ENCODE measurements around the gene TBC1D17. TPM values are rescaled to one million over a fixed set of nuclear protein-coding genes. Genes with fewer than 3 reads are reported as not detected.

The TBC1D17 gene
- polyA plus RNA-seq, 3 donors = 3.1 to 48.2 (median 4.5) TPM

- intact Hi-C loops (cut with micrococcal nuclease) = loop anchor here in 1 of 2 donors (5.0 kb wide), 1 partner anchor 43 kb away; the partner anchor contains the start of genes ATF5 and NUP62
- H3K27ac Mint-ChIP-seq = no peak overlapping the region
- H3K27me3 Mint-ChIP-seq (ENCODE audit: low read depth in 3 of 3) = peaks cover 2 to 12% (median 9%) of the 10 kb centered on the region in 3 donors
- Histone ChIP-seq H3K36me3 (replicated peaks in 1 of 2; ENCODE audit: control insufficient read depth in 1 of 2, insufficient read depth in 2 of 2, low read length in 2 of 2) (peaks cover 51 to 54% of the 10 kb centered on the region in 2 donors), H3K9me3 (replicated peaks in 1 of 2; ENCODE audit: control insufficient read depth in 1 of 2, insufficient read depth in 1 of 2, low read length in 2 of 2) (no peaks in the 10 kb centered on the region), H2AFZ (ENCODE audit: insufficient read depth, low read depth, low read length, poor library complexity, severe bottlenecking) (no peak overlapping the region), H3K79me2 (ENCODE audit: insufficient read depth, low read length) (peaks cover 3% of the 10 kb centered on the region), H3K4me1 (ENCODE audit: control insufficient read depth in 1 of 2, insufficient read depth in 2 of 2, low read length in 2 of 2) (peaks cover 2 to 3% of the 10 kb centered on the region in 2 donors), H3K27me3 (ENCODE audit: control insufficient read depth in 2 of 2, insufficient read depth in 2 of 2, low read length in 2 of 2) (no peaks in the 10 kb centered on the region), H3K4me2 (replicated peaks; ENCODE audit: extremely low read depth, low read length, poor library complexity, severe bottlenecking) (no peak overlapping the region), H3K4me3 (replicated peaks in 1 of 3; ENCODE audit: low read depth in 2 of 3, low read length in 3 of 3) (no peak overlapping the region), H3K9ac (ENCODE audit: insufficient read depth, low read length, poor library complexity, severe bottlenecking) (no peak overlapping the region), H3K27ac (ENCODE audit: low read depth in 1 of 2, low read length in 2 of 2) (no peak overlapping the region), H4K20me1 (ENCODE audit: insufficient read depth, low read length) (peaks cover 49% of the 10 kb centered on the region)
- H3K9me3 Mint-ChIP-seq = peaks cover 0 to 7% (median 0%) of the 10 kb centered on the region in 7 donors
- DNase-seq = no peak
- H3K4me1 Mint-ChIP-seq = peaks cover 6% of the 10 kb centered on the region
- no peak for TF ChIP-seq CTCF (IDR thresholded peaks at IDR 0.05)
- 88% methylated on average over 3 of the region's 3 CpGs for WGBS (ENCODE audit: insufficient coverage)
- H3K36me3 Mint-ChIP-seq = peaks cover 70 to 74% of the 10 kb centered on the region in 2 donors
- H3K4me3 Mint-ChIP-seq = peak overlapping the region in 1 of 2 donors; percentile 24
These were observed 7.3 kb downstream of the TBC1D17 start for GRCh38 chr19:49884760-49885159.

- Histone ChIP-seq H3K9me3 (replicated peaks in 1 of 2; ENCODE audit: control insufficient read depth in 1 of 2, insufficient read depth in 1 of 2, low read length in 2 of 2) (no peaks in the 10 kb centered on the region), H3K79me2 (ENCODE audit: insufficient read depth, low read length) (no peaks in the 10 kb centered on the region), H4K20me1 (ENCODE audit: insufficient read depth, low read length) (peaks cover 34% of the 10 kb centered on the region), H3K36me3 (replicated peaks in 1 of 2; ENCODE audit: control insufficient read depth in 1 of 2, insufficient read depth in 2 of 2, low read length in 2 of 2) (peaks cover 28 to 30% of the 10 kb centered on the region in 2 donors), H3K9ac (ENCODE audit: insufficient read depth, low read length, poor library complexity, severe bottlenecking) (no peak overlapping the region), H3K27ac (ENCODE audit: low read depth in 1 of 2, low read length in 2 of 2) (no peak overlapping the region), H3K27me3 (ENCODE audit: control insufficient read depth in 2 of 2, insufficient read depth in 2 of 2, low read length in 2 of 2) (peaks cover 0 to 4% of the 10 kb centered on the region in 2 donors), H3K4me2 (replicated peaks; ENCODE audit: extremely low read depth, low read length, poor library complexity, severe bottlenecking) (no peak overlapping the region), H2AFZ (ENCODE audit: insufficient read depth, low read depth, low read length, poor library complexity, severe bottlenecking) (no peak overlapping the region), H3K4me1 (ENCODE audit: control insufficient read depth in 1 of 2, insufficient read depth in 2 of 2, low read length in 2 of 2) (peaks cover 11 to 13% of the 10 kb centered on the region in 2 donors), H3K4me3 (replicated peaks in 1 of 3; ENCODE audit: low read depth in 2 of 3, low read length in 3 of 3) (no peak overlapping the region)
- 92% methylated on average over 20 of the region's 23 CpGs for WGBS (ENCODE audit: insufficient coverage)
- peaks cover 51% of the 10 kb centered on the region in 2 donors for H3K36me3 Mint-ChIP-seq
- H3K9me3 Mint-ChIP-seq = peaks cover 0 to 7% (median 0%) of the 10 kb centered on the region in 7 donors
- no peak for TF ChIP-seq CTCF (IDR thresholded peaks at IDR 0.05)
- H3K4me1 Mint-ChIP-seq = peaks cover 12% of the 10 kb centered on the region
- peaks cover 11 to 31% (median 24%) of the 10 kb centered on the region in 3 donors for H3K27me3 Mint-ChIP-seq (ENCODE audit: low read depth in 3 of 3)
- no peak for DNase-seq
- intact Hi-C loops (cut with micrococcal nuclease) = loop anchor here in 1 of 2 donors (5.0 kb wide), 1 partner anchor 40 kb away; the partner anchor contains the start of genes ATF5 and NUP62
- no peak overlapping the region for H3K27ac Mint-ChIP-seq
- H3K4me3 Mint-ChIP-seq = no peak overlapping the region
These were observed 9.6 kb downstream of the TBC1D17 start for GRCh38 chr19:49887037-49887664.
